Skin epidermis (tissue), 12 donors: ENCODE data around the gene HNRNPM.
"Not testable (repeated sequence)": the region's sequence is repeated elsewhere in the genome, so short reads cannot be mapped to it uniquely, and the experiment has no call there.

Experiments used
- H3K27ac ChIP-seq, 21 experiments: fragments of 200-600 bp; sonication (generic) in 11 of 21; one replicate each; pipeline ENCODE4 v1.5.0; 2020; ENCODE audit warnings: mild to moderate bottlenecking in 3 of 21, inconsistent platforms in 2 of 21, moderate library complexity in 2 of 21
- H3K4me3 ChIP-seq, 7 experiments: fragments of 200-600 bp; sonication (generic) in 2 of 7; one replicate each; pipeline ENCODE4 v1.5.0; 2020; ENCODE audit warnings: inconsistent platforms in 2 of 7, mild to moderate bottlenecking in 2 of 7, moderate library complexity in 1 of 7

HNRNPM gene

GRCh38 chr19:8423817-8424223 lies 21.0 kb upstream of the HNRNPM start:
- Histone ChIP-seq H3K27ac (peak overlapping the region; percentile 23 to 92 (median 81)), H3K4me3 (no peak overlapping the region)

GRCh38 chr19:8425331-8425730 lies 19.4 kb upstream of the HNRNPM start:
- H3K27ac ChIP-seq: peak overlapping the region in 2 of 21 experiments; percentile 16 to 31
- H3K4me3 ChIP-seq: not testable (repeated sequence)

DNA sequence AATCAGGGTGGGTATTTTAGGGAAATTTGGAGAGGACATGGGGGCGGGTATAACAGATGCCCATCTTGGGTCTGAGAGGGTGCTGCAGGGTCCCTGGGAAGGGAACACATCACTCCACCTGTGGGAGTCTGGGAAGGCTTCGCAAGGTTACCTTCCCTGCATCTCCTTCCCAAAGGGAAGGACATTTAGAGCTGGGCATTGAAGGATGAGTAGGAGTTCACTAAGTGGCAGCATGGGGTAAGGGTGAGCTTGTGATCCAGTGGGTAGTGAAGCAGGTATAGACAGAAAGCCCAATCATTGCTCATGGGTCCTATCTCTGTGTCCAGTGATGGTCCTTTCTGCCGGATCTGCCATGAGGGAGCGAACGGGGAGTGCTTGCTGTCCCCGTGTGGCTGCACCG lies 18.5 kb upstream of the HNRNPM start:
- Histone ChIP-seq H3K27ac (no peak overlapping the region), H3K4me3 (no peak overlapping the region)

DNA sequence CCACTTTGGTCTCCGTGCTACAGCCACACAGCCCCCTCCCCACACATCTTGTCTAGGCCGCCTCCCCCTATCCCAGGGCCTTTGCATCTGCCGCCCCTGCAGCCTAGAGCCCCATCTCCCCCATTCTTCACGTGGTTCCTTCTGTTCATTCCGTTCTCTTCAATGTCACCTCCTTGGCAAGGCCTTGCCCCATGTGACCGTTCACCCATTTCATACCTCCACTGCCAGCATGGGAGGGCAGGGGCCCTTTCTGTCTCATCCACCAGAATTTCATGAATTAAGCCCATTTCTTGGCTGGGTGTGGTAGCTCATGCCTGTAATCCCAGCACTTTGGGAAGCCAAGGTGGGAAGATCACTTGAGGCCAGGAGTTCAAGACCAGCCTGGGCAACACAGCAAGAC lies 15.7 kb upstream of the HNRNPM start:
- Histone ChIP-seq H3K4me3 (no peak overlapping the region), H3K27ac (no peak overlapping the region)

GRCh38 chr19:8429826-8430225 lies 14.9 kb upstream of the HNRNPM start:
- H3K4me3 ChIP-seq: no peak overlapping the region
- no peak overlapping the region for H3K27ac ChIP-seq

- Histone ChIP-seq H3K4me3 (no peak overlapping the region), H3K27ac (no peak overlapping the region)
Measured at GRCh38 chr19:8430650-8431049, 14.1 kb upstream of the HNRNPM start.

DNA sequence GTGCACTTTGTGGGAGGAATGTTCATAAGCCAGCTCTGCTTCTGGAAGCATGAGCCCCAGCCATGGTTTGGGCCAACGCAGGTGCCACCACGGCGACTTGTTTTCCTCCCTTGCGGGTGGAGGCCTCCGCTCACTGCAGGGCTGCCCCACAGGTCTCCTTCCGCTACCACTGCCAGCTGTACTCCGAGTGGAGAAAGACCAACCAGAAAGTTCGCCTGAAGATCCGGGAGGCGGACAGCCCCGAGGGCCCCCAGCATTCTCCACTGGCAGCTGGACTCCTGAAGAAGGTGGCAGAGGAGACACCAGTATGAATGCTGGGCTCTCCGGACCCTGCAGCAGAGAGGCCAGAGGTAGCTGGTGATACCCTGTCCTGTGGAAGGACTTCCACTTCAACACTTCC lies 6.5 kb upstream of the HNRNPM start:
- Histone ChIP-seq H3K4me3 (no peak overlapping the region), H3K27ac (no peak overlapping the region)

DNA sequence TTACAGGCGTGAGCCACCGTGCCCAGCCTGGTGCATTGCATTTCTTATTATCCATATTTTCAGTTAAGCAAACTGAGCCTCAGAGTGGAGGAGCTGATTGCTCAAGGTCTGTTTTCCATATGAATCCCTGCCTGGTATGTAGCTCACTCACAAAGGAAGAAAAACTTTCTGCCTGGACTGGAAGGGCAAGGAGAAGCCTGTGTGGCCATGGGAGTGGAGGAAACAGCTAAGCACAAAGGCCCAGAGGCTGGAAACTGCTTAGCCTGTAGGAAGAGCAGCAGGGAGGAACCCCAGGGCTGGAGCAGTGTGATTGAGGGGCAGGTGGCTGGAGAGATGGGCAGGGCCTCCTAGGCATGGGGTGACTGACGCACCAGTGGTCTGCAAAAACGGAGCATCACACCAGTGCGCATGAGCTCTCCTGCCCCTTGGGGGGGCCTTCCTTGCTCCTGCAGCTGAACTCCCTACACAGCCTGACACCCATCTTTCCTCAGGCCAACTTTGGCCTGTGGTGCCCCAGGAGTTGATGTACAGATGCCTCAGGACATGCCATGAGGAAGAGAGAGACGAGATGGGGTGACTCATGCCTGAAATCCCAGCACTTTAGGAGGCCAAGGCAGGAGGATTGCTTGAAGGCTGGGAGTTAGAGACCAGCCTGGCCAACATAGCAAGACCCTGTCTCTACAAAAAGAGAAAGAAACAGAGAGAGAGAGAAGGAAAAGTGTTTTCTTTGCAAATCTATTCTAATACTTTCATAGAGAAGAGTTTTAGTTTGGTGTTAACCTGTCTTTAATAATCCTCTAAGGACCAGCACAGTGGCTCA lies 2.8 kb upstream of the HNRNPM start:
- Histone ChIP-seq H3K4me3 (no peak overlapping the region), H3K27ac (no peak overlapping the region)

DNA sequence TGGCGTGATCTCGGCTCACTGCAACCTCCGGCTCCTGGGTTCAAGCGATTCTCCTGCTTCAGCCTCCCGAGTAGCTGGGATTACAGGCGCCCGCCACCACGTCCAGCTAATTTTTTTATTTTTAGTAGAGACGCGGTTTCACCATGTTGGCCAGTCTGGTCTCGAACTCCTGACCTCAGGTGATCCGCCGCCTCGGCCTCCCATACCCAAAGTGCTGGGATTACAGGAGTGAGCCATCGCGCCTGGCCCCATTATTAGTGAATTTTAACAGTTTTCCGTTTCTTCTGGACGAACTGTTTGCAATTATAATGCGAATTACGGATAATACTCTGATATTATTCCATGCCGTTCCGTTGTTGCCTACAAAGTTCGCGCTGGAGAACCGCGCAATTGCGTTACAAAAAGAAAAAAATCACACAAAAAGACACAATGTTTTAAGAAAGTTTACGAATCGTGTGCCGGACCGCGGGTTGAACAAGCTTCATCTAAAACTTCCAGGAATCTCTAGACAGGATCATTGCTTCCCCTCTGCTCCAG lies 567 bp upstream of the HNRNPM start:
- Histone ChIP-seq H3K27ac (peak overlapping the region in 20 of 21 experiments; percentile 8 to 100 (median 95)), H3K4me3 (peak overlapping the region; percentile 65 to 98 (median 94))

DNA sequence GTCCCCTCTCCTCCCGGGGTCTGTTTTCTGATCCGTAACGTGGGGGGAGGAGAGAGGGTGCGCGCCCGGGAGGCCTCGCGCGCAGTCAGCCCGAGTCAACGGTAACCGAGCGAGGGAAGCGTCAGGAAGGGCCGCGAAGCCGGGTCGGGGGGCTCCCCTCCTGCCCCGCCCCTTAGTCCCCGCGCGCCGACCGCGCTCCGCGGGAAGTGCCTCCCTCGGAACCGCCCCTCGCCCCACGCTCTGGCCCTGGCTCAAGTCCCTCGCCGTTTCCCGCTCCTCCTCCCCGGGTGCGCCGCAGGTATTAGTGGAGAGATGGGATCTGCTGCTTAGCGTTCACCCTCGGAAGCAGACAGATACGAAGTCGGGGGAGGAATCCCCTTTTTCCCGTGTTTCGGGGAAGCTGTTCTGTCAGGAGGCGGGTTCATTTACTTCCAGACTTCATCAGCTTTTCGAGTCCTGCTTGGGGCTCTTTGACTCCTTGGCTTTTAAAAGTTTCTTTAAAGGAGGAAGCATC lies 770 bp downstream of the HNRNPM start:
- peak overlapping the region; percentile 85 to 100 (median 97) for H3K27ac ChIP-seq
- peak overlapping the region; percentile 65 to 98 (median 94) for H3K4me3 ChIP-seq

DNA sequence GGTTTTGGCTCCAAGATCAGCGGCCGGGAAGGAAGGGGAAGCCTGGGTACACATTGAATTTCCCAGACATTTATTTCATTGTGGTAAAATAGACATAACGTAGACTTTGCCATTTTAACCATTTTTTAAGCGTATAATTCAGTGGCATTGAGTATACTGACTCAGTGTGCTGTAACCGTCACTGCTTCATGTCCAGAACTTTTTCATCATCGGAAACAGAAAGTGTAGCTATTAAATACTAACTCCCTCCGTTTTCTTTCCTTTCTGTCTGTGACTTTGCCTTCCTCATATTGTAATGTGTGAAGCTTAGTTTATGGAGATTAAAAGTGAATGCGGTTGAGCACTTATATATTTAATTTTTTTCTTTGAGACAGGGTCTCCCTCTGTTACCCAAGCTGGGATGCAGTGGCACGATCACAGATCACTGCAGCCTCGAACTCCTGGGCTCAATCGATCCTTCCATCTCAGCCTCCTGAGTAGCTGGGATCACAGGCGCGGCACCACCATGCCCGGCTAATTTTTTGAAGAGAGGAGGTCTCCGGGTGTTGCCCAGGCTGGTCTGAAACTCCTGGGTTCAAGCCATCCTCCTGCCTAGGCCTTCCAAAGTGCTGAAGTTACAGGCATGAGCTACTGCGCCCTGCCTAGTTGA lies 1.4 kb downstream of the HNRNPM start:
- peak overlapping the region; percentile 65 to 98 (median 94) for H3K4me3 ChIP-seq

DNA sequence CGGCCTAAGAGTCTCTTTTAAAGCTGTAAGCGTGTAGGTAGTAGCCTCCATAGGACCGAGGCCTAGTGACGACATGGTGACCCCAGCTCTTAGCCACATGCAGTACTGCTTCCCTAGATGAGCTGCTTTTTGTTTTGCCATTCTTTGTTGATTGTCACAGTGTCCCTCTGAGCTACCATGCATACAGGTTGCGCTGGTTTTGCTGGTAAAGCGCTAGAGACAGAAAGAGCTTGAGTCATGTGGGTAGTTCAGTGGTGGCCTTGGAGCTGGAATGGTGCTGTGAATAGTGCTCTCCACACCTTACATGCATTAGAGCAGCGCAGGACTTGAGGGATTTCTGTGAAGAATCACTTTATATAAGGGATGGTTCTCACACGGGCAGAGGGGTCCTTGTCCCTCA lies 5.1 kb downstream of the HNRNPM start:
- no peak overlapping the region for H3K4me3 ChIP-seq
- peak overlapping the region in 4 of 21 experiments; percentile 14 to 28 (median 18) for H3K27ac ChIP-seq

More for the DNA sequence above, 1.4 kb downstream of the HNRNPM start:
- peak overlapping the region in 18 of 21 experiments; percentile 85 to 100 (median 98) for H3K27ac ChIP-seq

DNA sequence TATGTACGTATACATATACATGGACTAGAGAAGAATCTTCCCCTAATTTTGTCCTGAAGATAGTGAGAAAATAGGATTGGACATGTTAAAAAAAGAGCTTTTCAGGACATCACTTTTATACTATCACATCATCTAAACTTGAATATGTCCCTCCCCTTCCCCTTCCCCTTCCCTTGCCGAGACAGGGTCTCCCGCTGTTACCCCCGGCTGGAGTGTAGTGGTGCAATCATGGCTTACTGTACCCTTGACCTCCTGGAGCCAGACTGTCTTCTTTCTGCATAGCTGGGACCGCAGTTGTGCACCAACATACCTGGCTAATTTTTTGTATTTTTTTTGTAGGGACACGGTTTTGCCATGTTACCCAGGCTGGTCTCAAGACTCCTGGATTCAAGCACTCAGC lies 6.6 kb downstream of the HNRNPM start:
- Histone ChIP-seq H3K27ac (peak overlapping the region in 1 of 21 experiments; percentile 31), H3K4me3 (no peak overlapping the region)

DNA sequence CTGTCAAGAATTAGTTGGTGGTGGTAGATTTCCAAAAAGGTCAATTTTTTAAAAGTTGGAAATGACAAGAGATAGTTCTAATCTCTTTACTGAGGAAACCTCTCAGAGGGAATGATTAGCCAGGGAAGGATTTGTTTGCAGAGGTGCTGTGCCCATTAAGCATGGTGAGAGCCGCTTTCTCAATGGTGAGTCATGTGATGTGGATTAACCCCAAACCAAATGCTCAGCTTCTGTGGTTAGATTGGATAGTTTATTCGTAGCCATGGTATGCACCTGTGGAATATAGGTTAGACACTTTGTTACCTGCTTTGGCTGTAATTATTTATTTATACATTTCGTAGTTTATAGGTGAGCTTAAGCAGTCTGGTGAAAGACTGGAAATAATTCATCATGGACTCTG lies 7.1 kb downstream of the HNRNPM start:
- Histone ChIP-seq H3K27ac (peak overlapping the region in 1 of 21 experiments; percentile 31), H3K4me3 (no peak overlapping the region)

GRCh38 chr19:8452446-8453123 lies 7.8 kb downstream of the HNRNPM start:
- H3K27ac ChIP-seq: no peak overlapping the region
- H3K4me3 ChIP-seq: no peak overlapping the region

- no peak overlapping the region for H3K4me3 ChIP-seq
- peak overlapping the region in 1 of 21 experiments; percentile 6 for H3K27ac ChIP-seq
Measured at GRCh38 chr19:8453616-8454015, 8.8 kb downstream of the HNRNPM start.

GRCh38 chr19:8454218-8454617 lies 9.4 kb downstream of the HNRNPM start:
- H3K4me3 ChIP-seq: no peak overlapping the region
- no peak overlapping the region for H3K27ac ChIP-seq

DNA sequence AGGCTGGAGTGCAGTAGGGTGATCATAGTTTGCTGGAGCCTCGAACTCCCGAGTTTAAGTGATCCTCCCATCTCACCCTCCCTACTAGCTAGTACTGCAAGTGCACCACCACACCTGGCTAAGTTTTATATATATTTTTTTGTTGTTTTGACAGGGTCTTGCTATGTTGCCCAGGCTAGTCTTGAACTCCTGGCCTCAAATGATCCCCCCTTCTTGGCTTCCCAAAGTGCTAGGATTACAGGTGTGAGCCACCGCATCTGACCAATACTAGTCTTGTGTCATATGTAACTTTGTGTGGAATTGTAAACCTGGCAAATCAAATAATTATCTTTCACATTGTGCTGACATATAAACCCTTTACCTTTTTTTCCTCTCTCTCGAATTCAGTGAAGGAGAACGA lies 10.2 kb downstream of the HNRNPM start:
- H3K4me3 ChIP-seq: no peak overlapping the region
- no peak overlapping the region for H3K27ac ChIP-seq

- Histone ChIP-seq H3K4me3 (no peak overlapping the region), H3K27ac (no peak overlapping the region)
Measured at GRCh38 chr19:8456064-8456463, 11.3 kb downstream of the HNRNPM start.

DNA sequence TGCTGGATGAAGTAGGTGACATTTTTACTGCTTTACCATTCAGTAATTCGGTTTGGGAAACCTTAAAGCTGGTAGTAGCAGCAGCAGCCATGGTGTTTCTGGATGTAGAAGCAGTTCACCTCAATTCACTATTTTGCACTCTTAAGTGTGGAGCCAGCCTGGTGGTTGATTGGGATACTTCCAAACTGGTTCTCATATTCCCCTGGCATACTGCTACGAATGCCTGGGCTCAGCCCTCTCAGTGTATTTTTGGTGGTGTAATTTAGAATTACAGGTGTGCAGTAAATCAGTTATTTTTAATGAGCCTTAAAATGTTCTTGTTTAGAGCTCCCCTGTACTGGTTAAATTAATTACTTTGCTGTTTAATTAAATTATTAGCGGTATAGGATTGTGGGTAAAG lies 12.4 kb downstream of the HNRNPM start:
- Histone ChIP-seq H3K27ac (no peak overlapping the region), H3K4me3 (no peak overlapping the region)
